Measurements from ENCODE around the gene DNMBP. TPM values are rescaled to one million over a fixed set of nuclear protein-coding genes. Genes with fewer than 3 reads are reported as not detected.
A peak's percentile ranks its signal among the peaks of the same experiment; 100 is the strongest.

Gene DNMBP
- total RNA-seq, 1 donor, result 13.0 TPM

DNA sequence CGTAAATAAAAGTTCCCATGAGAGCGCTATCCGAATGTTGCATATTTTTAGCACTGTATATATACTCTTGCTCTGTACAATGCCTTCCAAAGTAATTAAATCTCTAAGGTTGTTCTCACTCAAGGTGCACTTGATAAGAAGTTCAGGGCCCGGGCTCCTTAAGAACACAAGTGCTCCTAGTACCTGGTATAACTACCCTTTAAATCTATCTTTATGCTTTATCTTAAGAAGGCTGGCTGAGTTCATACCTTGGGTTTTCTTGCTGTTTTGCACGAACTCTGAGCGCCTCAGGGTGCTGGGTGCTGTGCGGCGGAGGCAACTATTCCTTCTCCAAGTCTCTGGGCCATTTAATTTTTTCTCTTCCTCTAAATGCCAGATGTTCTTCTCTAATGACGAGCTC lies 80.4 kb downstream of the DNMBP start:
- TF ChIP-seq, protein P1, sequence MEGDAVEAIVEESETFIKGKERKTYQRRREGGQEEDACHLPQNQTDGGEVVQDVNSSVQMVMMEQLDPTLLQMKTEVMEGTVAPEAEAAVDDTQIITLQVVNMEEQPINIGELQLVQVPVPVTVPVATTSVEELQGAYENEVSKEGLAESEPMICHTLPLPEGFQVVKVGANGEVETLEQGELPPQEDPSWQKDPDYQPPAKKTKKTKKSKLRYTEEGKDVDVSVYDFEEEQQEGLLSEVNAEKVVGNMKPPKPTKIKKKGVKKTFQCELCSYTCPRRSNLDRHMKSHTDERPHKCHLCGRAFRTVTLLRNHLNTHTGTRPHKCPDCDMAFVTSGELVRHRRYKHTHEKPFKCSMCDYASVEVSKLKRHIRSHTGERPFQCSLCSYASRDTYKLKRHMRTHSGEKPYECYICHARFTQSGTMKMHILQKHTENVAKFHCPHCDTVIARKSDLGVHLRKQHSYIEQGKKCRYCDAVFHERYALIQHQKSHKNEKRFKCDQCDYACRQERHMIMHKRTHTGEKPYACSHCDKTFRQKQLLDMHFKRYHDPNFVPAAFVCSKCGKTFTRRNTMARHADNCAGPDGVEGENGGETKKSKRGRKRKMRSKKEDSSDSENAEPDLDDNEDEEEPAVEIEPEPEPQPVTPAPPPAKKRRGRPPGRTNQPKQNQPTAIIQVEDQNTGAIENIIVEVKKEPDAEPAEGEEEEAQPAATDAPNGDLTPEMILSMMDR (IDR thresholded peaks at IDR 0.05; ENCODE audit: extremely low read depth, low read depth, low read length), result no peak
- Histone ChIP-seq H4K20me1 (ENCODE audit: insufficient read depth, low read length) (peaks cover 14% of the 10 kb centered on the region), H3K79me2 (ENCODE audit: insufficient read depth, low read length) (peaks cover 77% of the 10 kb centered on the region), H3K4me1 (ENCODE audit: insufficient read depth, low read length) (peaks cover 27% of the 10 kb centered on the region), H3K36me3 (ENCODE audit: insufficient read depth, low read length) (peaks cover 10% of the 10 kb centered on the region), H3K27ac (ENCODE audit: low read depth, low read length) (no peak overlapping the region), H2AFZ (ENCODE audit: low read length) (no peak overlapping the region), H3K9me3 (ENCODE audit: low read depth, low read length) (no peaks in the 10 kb centered on the region), H3K27me3 (ENCODE audit: insufficient read depth, low read length) (no peaks in the 10 kb centered on the region), H3K4me3 (ENCODE audit: insufficient read depth, low read length) (no peak overlapping the region), H3K4me2 (ENCODE audit: insufficient read depth, low read length) (no peak overlapping the region)
- no peak for DNase-seq (ENCODE audit: insufficient read length, low spot score, missing footprints)

DNA sequence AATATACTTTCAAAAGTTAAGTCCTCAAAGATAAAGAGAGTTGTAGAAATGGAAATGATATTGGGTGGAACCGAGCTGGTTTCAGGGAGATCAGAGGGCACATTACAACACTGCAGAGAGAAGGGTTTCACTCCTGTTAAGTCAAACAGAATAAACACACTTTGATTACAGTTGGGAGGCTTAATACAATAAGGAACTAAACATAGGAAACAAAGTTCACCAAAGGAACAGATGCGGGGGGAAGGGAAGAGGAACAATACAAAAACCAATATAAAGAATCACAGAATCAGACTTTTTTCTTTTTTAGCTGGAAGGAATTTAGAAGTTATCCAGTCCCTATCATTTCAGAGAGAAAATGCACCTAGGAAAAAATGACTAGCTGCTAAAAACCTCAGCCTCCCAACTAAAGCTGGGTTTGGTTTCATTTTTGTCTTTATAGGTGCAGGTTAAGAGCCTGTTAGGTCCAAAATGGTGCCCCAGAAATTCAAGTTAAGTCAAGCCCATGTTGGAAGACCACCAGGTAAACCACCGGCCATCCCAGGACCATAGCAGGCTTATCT lies 81.9 kb downstream of the DNMBP start:
- DNase-seq (ENCODE audit: insufficient read length, low spot score, missing footprints), result no peak
- H3K27ac ChIP-seq (ENCODE audit: low read depth, low read length), result peak overlapping the region; percentile 4
- H3K4me2 ChIP-seq (ENCODE audit: insufficient read depth, low read length), result no peak overlapping the region
- no peak overlapping the region for H2AFZ ChIP-seq (ENCODE audit: low read length)
- H3K4me1 ChIP-seq (ENCODE audit: insufficient read depth, low read length), result peaks cover 27% of the 10 kb centered on the region
- H3K4me3 ChIP-seq (ENCODE audit: insufficient read depth, low read length), result no peak overlapping the region
- H3K36me3 ChIP-seq (ENCODE audit: insufficient read depth, low read length), result peaks cover 10% of the 10 kb centered on the region
- TF ChIP-seq, protein P1 (IDR thresholded peaks at IDR 0.05; ENCODE audit: extremely low read depth, low read depth, low read length), result no peak
- H3K9me3 ChIP-seq (ENCODE audit: low read depth, low read length), result no peaks in the 10 kb centered on the region
- peaks cover 14% of the 10 kb centered on the region for H4K20me1 ChIP-seq (ENCODE audit: insufficient read depth, low read length)
- no peaks in the 10 kb centered on the region for H3K27me3 ChIP-seq (ENCODE audit: insufficient read depth, low read length)
- peaks cover 89% of the 10 kb centered on the region for H3K79me2 ChIP-seq (ENCODE audit: insufficient read depth, low read length)

- peaks cover 25% of the 10 kb centered on the region for H3K4me1 ChIP-seq (ENCODE audit: insufficient read depth, low read length)
- no peak overlapping the region for H2AFZ ChIP-seq (ENCODE audit: low read length)
- DNase-seq (ENCODE audit: insufficient read length, low spot score, missing footprints), result peak; percentile 71
- peaks cover 94% of the 10 kb centered on the region for H3K79me2 ChIP-seq (ENCODE audit: insufficient read depth, low read length)
- peak overlapping the region; percentile 4 for H3K27ac ChIP-seq (ENCODE audit: low read depth, low read length)
- peaks cover 10% of the 10 kb centered on the region for H3K36me3 ChIP-seq (ENCODE audit: insufficient read depth, low read length)
- peaks cover 14% of the 10 kb centered on the region for H4K20me1 ChIP-seq (ENCODE audit: insufficient read depth, low read length)
- peak overlapping the region; percentile 32 for H3K4me2 ChIP-seq (ENCODE audit: insufficient read depth, low read length)
- no peaks in the 10 kb centered on the region for H3K27me3 ChIP-seq (ENCODE audit: insufficient read depth, low read length)
- H3K4me3 ChIP-seq (ENCODE audit: insufficient read depth, low read length), result no peak overlapping the region
- no peaks in the 10 kb centered on the region for H3K9me3 ChIP-seq (ENCODE audit: low read depth, low read length)
- TF ChIP-seq, protein P1 (IDR thresholded peaks at IDR 0.05; ENCODE audit: extremely low read depth, low read depth, low read length), result no peak
Measured at GRCh38 chr10:99926925-99927720, 82.6 kb downstream of the DNMBP start.

All from osteoblast (primary cell).